Measurements from ENCODE around the gene TSHZ1.

TSHZ1 gene

GRCh38 chr18:75246721-75247610 is 36.4 kb downstream of the TSHZ1 start:
- DNase-seq (ENCODE audit: low spot score), result no peak

GRCh38 chr18:75247611-75248421 is 37.2 kb downstream of the TSHZ1 start:
- peak; percentile 18 for DNase-seq (ENCODE audit: low spot score)

DNA sequence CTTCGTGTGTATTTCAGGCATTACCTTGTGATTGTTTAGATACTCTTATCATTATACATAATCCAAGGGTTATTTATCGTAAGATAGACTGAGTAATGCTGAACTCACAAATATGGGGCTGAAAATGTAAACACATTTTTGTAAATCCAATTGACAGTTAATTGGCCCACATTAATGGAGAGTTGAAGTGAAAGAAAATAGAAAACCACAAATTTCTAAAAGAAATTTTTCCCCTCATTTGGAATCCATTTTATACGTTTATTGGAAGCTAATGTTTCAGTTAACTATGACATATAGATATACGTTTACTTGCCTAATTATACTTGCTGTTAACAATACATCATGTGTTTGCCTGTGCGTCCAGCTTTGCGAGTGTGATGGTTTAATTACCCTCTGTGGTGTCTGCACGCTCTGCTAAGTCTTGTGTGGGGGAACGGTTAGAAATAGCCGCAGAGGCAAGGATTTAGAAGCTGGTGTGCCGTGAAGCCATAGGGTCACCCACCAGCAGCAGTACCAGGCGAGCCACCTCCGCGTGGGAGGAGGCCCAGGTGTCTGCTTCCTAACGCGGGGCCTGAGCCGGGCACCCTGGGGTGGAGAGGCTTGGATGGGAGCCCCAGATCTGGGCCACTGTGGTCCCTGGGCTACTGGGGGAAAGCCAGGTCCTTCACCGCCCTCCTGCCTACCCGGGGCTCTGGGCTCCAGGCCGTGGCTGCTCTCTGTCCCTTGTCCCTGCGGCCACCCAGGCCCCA is 38.0 kb downstream of the TSHZ1 start:
- DNase-seq (ENCODE audit: low spot score), result no peak

DNA sequence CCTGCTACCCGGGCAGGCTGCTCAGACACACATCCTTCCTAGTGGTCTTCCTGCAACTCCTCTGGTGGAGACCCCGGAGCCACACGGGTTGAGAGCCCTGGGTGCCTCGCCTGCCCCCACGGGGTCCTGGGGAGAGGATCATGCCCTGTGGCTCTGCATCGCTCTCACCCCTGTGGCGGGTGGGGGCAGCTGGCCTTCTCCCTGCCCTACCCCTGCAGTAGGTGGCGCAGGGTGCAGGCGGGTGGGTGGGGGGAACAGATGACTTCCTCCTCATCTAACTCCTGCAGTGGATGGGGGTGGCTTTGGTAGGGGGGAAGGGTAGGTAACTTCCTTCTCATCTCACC is 38.5 kb downstream of the TSHZ1 start:
- DNase-seq (ENCODE audit: low spot score), result no peak

DNA sequence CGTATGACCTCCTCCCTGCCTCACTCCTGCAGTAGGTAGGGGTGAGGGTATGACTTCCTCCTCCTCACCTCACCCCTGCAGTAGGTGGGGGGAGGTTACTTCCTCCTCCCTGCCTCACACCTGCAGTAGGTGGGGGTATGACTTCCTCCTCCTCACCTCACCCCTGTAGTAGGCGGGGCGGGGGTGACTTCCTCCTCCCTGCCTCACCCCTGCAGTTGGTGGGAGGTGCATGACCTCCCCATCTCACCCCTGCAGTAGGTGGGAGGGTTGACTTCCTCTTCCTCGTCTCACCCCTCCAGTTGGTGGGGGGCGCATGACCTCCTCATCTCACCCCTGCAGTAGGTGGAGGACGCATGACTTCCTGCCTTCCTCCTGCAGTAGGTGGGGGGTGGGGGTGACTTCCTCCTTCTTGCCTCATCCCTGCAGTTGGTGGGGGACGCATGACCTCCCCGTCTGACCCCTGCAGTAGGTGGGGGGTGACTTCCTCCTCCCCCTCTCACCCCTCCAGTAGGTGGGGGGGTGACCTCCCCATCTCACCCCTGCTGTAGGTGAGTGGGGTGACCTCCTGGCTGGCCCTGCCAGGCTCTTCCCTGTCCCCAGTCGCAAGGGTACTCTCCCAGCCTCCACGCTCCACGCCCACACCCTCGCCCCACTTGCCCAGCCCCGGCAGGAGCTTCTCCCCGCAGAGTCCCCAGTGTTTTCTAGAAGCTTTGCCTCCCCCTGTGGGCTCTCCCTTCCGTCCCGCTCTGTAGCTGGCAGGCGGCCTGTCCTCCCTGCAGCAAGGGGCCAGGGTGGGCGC is 39.3 kb downstream of the TSHZ1 start:
- no peak for DNase-seq (ENCODE audit: low spot score)

DNA sequence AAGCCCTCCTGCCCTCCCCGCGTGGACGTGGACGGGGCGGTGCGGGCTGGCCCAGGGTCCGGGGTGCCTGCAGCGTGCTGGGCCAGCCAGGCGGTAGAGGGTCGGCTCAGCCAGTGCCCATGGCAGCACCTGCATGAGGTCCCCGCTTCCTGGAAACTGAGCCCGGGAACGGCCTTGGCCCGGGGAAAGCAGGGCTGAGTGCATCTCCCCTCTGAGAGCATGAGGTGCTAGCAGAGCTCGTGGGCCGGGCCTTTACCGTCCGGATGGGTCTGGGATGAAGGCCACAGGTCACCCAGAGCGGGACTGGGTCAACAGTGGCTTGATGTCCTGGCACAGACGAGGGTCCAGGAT is 39.8 kb downstream of the TSHZ1 start:
- no peak for DNase-seq (ENCODE audit: low spot score)

DNA sequence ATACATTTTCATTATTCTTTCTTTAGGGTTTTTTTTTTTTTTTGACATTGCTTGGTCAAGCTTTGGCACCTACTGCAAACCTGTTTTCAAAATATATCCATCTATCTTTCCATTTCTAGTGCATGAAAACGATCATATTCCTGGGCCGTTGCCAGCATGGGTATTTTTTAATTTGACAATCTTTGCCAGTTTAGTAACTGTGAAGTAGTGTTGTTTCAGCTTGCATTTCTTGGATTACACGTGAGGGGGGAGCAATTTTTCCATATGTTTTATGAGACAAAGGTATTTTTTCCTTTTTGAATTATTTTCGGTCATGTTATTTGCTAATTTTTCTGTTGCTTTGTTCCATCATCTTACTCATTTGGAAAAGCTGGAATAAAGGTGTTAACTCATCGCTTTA is 40.9 kb downstream of the TSHZ1 start:
- no peak for DNase-seq (ENCODE audit: low spot score)

- DNase-seq (ENCODE audit: low spot score), result no peak
Measured at GRCh38 chr18:75252136-75252535, 41.5 kb downstream of the TSHZ1 start.

DNA sequence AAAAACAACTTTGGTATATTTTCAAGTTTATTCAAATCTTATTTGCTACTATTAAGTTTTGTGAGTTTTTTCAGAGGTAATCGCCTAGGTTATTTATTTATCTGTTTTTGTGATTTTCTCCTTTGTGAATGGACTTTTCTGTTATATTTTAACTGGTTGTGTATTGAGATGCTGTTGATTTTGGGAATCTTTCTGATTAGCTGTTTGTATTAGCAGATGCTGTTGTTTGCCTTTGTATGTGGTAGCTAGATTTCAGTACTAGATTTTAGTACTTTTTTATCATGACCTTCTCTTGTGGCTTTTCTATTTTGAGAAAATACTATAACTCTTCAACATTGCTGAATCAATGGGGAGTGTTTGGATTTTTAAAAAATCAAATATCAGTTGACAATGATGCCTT is 42.4 kb downstream of the TSHZ1 start:
- no peak for DNase-seq (ENCODE audit: low spot score)

DNA sequence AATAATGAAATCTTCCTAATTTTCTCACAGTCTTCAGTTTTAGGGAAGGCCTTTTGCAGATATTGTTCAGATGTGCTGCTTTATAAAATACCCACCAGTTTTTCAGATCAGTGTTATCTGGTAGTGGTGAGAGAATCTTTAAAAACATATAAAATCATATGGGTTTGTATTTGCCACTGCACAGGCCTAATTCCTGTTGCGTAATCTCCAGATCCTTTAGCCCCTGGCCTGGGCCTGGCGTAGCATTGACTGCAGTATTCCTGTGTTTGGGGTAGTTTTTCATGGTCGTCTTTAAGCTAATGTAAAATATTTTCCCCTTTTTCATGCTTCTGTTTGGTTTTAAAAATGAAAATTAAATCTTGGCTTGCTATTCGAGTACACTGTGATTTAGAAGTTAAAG is 43.2 kb downstream of the TSHZ1 start:
- DNase-seq (ENCODE audit: low spot score), result no peak

- DNase-seq (ENCODE audit: low spot score), result no peak
Measured at GRCh38 chr18:75255094-75255493, 44.5 kb downstream of the TSHZ1 start.

GRCh38 chr18:75256376-75256775 is 45.8 kb downstream of the TSHZ1 start:
- no peak for DNase-seq (ENCODE audit: low spot score)

DNA sequence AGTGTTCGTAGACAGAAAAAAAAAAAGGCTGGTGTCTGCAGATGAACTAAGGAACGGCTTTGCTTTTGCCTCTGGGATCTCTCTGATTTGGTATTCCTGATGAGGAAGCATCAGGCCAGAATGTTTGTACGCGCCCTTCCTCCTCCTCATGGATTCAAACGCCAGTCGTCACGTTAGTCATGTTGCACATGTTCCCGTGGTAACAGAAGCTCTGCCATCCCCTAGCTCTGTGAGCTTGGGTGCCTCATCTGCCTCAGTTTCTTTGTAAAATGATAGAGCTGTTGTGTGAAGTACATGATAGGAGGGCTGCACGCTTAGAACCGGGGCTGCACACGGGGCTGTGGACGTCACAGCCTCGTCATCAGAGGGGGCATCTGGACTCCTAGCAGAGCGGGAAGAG is 47.0 kb downstream of the TSHZ1 start:
- DNase-seq (ENCODE audit: low spot score), result no peak

GRCh38 chr18:75261430-75262223 is 51.0 kb downstream of the TSHZ1 start:
- no peak for DNase-seq (ENCODE audit: low spot score)

- DNase-seq (ENCODE audit: low spot score), result no peak
Measured at GRCh38 chr18:75262511-75262910, 51.9 kb downstream of the TSHZ1 start.

DNA sequence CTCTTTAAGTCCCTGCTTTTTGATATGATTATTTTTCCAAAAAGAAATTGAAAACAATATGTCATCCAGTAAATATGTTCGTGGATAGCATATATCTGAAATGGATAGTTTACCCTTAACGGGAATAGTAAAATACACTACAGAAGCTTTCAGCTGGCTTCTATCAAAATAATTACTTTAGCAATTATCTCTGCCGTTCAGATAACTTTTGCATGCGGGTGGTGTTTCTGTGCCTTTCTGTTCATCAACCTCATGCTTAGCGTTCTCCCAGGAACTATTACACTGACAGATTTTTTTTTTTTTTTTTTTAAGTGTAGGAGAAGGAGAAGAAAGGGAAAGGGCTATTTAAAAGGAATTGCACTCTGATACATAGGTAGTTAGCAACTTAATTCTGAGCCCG is 53.6 kb downstream of the TSHZ1 start:
- DNase-seq (ENCODE audit: low spot score), result no peak

GRCh38 chr18:75264926-75265597 is 54.5 kb downstream of the TSHZ1 start:
- no peak for DNase-seq (ENCODE audit: low spot score)

DNA sequence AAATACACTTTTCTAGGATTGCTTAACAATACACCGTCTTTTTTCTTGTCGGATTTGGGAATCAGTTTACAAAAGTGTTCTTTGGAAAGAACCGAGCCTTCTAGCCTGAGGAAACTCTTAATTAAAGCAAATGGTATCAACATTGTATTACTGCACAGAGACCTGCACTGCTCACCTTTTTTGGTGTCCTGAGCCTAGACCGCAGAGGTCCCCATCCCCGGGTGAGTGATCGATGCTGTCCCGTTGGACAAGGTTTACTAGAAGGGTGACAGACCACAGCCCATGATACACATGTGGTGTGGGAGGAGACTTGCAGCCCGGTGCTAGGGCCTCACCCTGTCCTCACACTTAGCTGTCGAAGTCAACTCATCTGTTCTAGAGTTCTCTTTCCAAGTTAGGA is 55.3 kb downstream of the TSHZ1 start:
- DNase-seq (ENCODE audit: low spot score), result no peak

GRCh38 chr18:75267643-75268363 is 57.2 kb downstream of the TSHZ1 start:
- no peak for DNase-seq (ENCODE audit: low spot score)

GRCh38 chr18:75268364-75268646 is 57.7 kb downstream of the TSHZ1 start:
- DNase-seq (ENCODE audit: low spot score), result no peak
